Measurements from ENCODE around the gene C6orf89. TPM values are rescaled to one million over a fixed set of nuclear protein-coding genes. Genes with fewer than 3 reads are reported as not detected.

C6orf89 gene
- total and polyA plus RNA-seq, 2 of the 8 experiments (the other 6 are each of a cell fraction or from before 2014, with no cell fraction given), result 4.6 to 12.3 TPM

- Histone ChIP-seq H3K4me1 (replicated peaks in 1 of 4; ENCODE audit: control insufficient read depth in 3 of 4, insufficient read depth in 4 of 4, low read length in 3 of 4) (no peaks in the 10 kb centered on the region), H2BK15ac (ENCODE audit: low read length) (no peak overlapping the region), H2BK5ac (ENCODE audit: low read depth, low read length) (no peak overlapping the region), H3K4me2 (ENCODE audit: insufficient read depth in 1 of 2, low read depth in 2 of 2, low read length in 2 of 2) (no peak overlapping the region), H3K9me3 (ENCODE audit: insufficient read depth in 2 of 2, low read depth in 1 of 2, low read length in 1 of 2) (no peaks in the 10 kb centered on the region), H3K14ac (ENCODE audit: insufficient read length) (no peak overlapping the region), H3K23me2 (ENCODE audit: low read depth, low read length) (no peaks in the 10 kb centered on the region), H2BK120ac (replicated peaks; ENCODE audit: low read depth, low read length) (no peak overlapping the region), H3K4ac (replicated peaks; ENCODE audit: insufficient read length, low read depth, low read length) (no peak overlapping the region), H3K18ac (ENCODE audit: extremely low read depth, low read length) (no peak overlapping the region), H2AFZ (ENCODE audit: low read length) (no peak overlapping the region), H2BK12ac (ENCODE audit: low read depth, low read length) (no peak overlapping the region), H3K27ac (ENCODE audit: low read depth, low read length) (no peak overlapping the region), H4K5ac (ENCODE audit: insufficient read length, low read depth, low read length) (no peak overlapping the region), H3K36me3 (ENCODE audit: control insufficient read depth in 2 of 4, insufficient read depth in 4 of 4, low read length in 3 of 4) (no peaks in the 10 kb centered on the region), H3K79me1 (ENCODE audit: low read depth, low read length) (no peaks in the 10 kb centered on the region), H3K27me3 (replicated peaks in 1 of 4; ENCODE audit: control insufficient read depth in 3 of 4, extremely low read depth in 1 of 4, insufficient read depth in 3 of 4, low read length in 3 of 4) (no peaks in the 10 kb centered on the region), H2AK5ac (ENCODE audit: low read depth, low read length) (no peak overlapping the region), H2BK20ac (ENCODE audit: low read length) (no peak overlapping the region), H4K91ac (replicated peaks; ENCODE audit: insufficient read length, low read length) (no peak overlapping the region), H4K8ac (ENCODE audit: extremely low read depth, insufficient read depth, low read length) (no peak overlapping the region), H3K56ac (replicated peaks; ENCODE audit: insufficient read length, low read depth, low read length) (no peak overlapping the region), H3K79me2 (ENCODE audit: control insufficient read depth in 1 of 2, insufficient read depth in 2 of 2, low read length in 2 of 2) (no peaks in the 10 kb centered on the region), H3K9ac (replicated peaks in 1 of 4; ENCODE audit: extremely low read depth in 1 of 4, low read depth in 3 of 4, low read length in 3 of 4) (no peak overlapping the region), H3K4me3 (ENCODE audit: extremely low read depth in 1 of 4, insufficient read depth in 2 of 4, low read depth in 3 of 4, low read length in 4 of 4) (no peak overlapping the region), H3K23ac (ENCODE audit: insufficient read length) (no peak overlapping the region), H4K20me1 (replicated peaks in 1 of 2; ENCODE audit: control insufficient read depth in 1 of 2, insufficient read depth in 2 of 2, low read length in 2 of 2) (peaks cover 0 to 2% of the 10 kb centered on the region in 2 experiments)
- CTCF ChIA-PET (ENCODE audit: partially characterized antibody), result interaction anchor here (0.8 to 1.6 kb wide), 3 partner anchors 11 to 82 kb away, joined by 3 read pairs; no protein-coding TSS in a partner anchor
- FAIRE-seq (no peak), DNase-seq (ENCODE audit: low read depth in 1 of 2, low spot score in 2 of 2) (no peak)
- no peak for TF ChIP-seq HDAC2 (IDR thresholded peaks at IDR 0.05; ENCODE audit: borderline replicate concordance in 1 of 2, low read depth in 2 of 2, low read length in 2 of 2)
- no peak for TF ChIP-seq TAF7 (optimal IDR thresholded peaks at IDR 0.05; ENCODE audit: borderline replicate concordance, low read depth, low read length)
- POLR2A ChIA-PET (ENCODE audit: partially characterized antibody), result interaction anchor here (0.6 kb wide), 1 partner anchor 205 kb away, joined by 3 read pairs; no protein-coding TSS in a partner anchor
- WGBS, 2 experiments (ENCODE audit: extremely low coverage in 1 of 2, insufficient coverage in 1 of 2, insufficient read length in 1 of 2, insufficient replicate concordance in 2 of 2, low coverage in 1 of 2, low lambda C conversion rate in 2 of 2, missing lambda C conversion rate in 1 of 2), result 84% methylated on average over 5 of the region's 5 CpGs; no CpG with 5 or more reads in 1 of the 2 experiments
These were observed 39.1 kb downstream of the C6orf89 start for GRCh38 chr6:36924778-36925374.
